Eye (tissue), 1 donor: Measurements from ENCODE around the gene TTLL5.
A peak's percentile ranks its signal among the peaks of the same experiment; 100 is the strongest.

ENCODE experiments used
- DNase-seq: peaks from one replicate; pipeline ENCODE4 v3.0.0-alpha.2; 2015

Gene TTLL5

DNA sequence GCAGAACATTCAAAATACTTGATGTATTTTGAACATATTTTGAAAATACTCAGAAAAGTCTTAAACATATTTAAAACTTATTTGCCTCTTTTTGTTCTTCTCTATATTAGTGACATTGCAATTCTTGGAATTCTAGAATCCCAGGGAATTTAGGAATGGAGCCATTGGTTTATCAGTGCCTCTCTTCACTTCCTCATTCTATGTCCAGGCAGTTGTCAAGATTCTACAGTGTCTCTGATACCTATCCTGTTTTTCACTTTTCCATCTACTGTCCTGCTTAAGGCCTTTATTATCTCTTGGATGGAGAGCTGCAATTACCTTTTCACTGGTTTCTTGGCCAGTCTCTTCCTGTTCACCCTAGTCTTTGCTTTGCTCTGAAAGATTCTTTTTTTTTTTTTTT lies 144.6 kb downstream of the TTLL5 start:
- DNase-seq, result no peak

DNA sequence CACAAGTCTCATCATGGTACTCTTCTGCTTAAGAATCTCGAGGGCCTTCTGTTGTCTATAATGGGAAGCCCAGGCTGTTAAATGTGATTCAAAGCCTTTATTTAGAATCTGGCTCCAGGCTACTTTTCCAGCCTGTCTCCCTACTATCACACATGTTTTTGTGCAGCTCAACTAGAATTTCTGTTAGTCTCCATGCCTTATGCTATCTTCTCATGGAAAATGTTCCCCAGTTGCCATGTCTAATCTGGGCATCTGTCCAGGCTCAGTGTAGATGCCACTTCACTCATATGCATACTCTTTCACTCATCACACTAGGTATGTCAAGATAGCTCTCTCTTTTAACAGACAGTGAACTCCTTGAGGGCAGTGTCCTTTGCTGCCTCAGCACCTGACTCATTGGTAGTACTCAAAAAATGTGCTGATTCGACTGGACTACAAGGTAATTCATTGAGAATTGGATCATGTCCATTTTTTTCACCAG lies 145.3 kb downstream of the TTLL5 start:
- DNase-seq, result no peak

DNA sequence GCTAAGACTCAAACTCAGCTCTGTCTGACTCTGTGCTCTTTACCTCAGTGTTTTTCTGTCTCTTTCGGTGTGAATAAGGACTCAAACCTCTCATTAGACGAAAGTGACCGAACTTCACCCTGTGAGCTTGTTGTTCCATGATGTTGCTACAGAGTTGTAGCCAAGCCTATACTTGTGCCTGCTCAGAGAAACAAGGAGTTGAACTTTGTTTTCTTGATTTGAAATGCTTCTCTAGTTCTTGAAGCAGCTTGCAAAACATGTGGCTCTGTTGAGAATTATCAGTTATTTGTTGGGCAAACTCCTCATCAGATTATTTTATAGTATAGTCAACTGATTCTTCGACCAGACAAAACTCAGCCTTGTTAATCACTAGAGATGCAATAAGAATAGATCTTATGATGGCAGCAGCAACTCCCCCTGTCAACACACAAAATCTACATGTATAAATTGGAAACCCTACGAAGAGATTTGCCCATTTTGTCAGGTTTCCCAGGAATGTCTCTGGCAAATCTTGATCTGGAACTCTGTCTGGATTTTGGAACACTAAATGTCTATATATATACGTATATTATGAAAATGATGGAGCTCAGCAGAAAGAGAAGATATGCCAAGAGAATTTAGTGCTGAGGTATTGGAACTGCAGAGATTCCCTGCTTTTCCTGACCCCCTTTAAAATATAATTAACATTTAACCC lies 146.8 kb downstream of the TTLL5 start:
- no peak for DNase-seq

DNA sequence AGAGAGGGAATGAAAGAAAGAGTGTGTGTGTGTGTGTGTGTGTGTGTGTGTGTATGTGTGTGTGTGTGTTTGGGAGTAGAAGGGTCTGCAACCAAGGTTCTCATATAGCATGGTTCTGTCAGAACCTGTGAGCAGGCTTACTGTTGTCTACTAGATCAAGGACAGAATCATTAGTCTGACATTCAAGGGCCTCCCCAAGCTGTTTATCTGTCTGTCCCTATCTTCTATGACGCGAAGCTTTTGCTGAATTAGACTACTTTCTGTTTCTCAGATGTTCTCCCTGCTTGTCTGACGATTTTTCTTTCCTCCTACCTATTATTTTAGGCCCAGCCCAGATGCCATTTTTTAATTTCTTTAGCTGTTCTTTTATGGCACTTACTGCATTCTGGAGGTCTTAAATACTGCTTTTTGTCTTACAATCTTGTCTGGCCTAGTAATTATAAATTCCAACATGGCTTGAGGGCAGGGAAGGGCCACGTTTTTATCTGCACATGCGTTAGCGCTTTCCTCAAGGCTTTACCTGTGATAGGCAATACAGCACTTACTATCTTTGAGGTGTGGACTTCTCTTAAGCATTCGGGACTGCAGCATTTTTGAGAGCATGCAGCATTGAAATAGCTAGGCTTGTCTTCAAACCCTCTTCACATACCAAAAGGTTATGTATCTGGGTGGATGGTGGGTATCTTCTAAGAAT lies 150.2 kb downstream of the TTLL5 start:
- no peak for DNase-seq

DNA sequence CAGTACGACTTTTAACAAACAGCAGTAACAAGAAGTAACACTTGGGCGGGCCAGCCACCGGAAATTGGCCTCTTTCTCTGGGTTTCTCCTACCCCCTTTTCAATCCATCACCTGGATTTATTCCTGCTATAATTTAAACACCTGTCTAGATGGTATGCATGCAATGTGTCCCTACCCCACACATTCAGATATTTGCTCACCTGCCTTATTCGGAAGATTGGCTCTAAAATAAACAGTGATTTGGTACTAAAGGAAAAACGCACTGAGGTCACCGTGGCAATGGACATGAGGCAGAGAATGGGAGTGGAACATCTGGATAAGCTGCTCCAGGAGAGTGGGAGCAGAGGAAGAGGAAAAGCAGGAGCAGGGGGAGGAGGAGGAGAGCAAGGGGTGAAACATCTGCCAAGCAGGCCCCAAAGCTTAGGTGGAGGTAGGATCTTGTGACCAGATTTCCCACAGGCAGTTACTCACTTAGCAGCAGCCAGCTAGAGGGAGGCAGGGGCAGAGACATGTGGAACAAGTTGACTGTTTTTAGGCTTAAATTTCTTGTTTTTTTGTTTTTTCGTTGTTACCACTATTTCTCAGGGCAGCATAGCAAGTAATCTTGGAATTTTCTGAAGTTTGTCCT lies 150.9 kb downstream of the TTLL5 start:
- no peak for DNase-seq

DNA sequence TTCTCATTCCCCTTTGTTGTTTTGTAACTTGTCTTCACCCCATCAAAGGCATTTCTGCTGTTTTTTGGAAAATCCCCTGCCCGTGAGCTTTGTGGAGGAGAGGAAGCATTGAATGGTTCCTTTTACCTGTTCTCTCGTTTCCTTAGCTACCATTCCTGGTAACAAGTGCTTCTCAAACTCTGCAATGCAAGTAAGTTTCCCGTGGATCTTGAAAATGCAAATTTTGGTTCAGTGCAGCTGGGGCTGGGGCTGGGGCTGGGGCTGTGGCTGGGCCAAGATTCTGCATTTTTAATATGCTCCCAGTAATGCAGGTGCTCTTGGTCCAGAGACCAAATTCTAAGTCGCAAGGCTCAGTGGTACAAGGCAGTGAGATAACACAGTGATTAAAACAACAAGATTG lies 151.6 kb downstream of the TTLL5 start:
- no peak for DNase-seq

DNA sequence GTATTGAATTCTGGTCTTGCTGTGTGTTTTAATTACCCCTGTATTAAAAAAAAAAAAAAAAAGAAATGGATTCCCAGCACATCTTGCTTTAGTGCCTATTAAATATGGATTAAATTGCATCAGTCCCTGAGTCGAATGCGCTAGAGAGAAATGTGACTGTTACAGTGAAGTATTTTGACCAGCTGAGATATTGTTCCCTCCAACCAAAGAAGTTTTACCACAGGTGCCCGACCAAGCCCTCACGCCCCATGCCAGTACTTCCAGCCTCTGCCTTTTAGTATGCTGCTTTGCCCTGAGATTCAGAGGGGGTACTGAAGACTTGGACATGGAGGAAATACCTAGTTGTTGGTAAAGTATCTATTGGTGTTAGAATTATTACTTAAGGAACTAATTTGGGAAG lies 159.7 kb downstream of the TTLL5 start:
- DNase-seq, result no peak

DNA sequence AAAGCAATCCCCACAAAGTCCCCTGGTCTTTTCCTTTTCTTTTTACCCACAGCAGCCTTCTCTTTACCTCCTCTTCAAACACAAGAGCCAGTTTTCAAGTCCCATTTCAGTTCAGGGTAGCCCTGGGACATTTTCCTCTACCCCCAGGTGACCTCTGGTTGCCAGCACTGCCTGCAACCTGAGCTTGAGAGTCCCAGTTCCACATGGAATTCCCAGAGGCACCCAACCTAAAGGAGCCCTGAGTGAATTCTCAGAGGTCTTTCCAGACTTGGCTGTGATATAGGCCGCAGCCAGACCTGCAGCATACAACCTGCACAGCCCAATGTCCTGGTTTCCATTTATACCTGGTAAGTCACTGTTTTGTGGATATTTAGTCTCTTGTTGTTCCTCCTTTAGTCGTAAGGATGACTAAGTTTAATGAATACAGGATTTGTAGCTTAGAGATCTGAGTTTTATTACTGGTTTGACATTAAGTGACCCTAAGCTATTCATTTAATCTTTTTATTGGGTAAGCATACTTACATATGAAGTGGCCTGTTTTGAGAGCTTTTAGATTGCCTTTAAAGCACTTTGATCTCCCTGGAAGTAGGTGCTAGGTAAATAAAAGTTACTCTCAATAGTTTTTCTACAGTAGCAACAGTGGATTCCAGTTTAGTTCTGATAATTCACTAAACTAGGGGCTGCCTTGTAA lies 160.9 kb downstream of the TTLL5 start:
- no peak for DNase-seq

DNA sequence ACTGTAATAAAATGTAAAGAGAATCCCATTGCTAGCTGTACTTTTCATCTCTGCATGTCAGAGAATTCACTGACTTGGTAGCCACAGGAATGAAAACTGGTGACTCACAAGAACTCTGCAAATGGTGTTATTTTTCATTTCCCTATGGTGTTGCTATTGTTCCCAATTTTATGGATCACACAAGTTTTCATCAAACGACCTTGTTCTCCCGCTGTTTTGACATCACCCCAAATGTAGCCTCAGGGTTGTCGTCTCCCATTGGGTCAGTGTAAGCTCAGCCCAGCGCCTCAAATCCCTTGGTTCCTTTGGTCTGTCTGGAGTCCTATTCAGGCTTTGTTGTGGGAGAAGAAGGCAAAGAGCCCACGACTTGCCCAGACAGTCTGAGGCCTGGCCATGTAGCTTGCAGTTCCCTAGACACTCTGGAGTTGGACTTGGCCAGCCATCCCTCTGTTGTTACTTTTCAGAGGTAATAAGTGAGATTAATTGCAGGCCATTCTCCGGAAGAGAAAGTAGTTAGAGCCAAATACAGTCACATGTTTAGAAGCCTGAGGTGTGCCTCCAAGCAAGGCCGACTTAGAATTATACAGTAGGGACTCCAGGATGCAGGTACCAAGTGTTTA lies 161.6 kb downstream of the TTLL5 start:
- no peak for DNase-seq

DNA sequence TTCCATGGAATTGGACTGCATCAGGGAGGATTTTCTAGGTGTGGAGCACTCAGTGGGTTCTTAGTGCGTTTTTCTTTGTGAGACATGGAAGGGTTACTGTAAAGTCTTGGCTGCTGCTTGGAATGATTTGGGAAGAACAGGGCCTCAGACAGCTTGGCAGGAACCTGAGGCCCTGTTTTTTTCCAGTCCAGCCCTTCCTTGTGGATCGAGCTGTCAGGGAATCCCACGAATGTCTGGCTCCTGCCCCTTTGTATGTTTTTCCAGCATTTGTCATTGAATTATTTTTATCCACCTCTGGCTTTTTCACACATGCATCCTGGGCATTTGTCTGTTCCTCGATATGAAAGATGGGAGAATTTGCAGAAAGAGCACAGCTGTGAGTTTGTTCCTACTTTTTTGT lies 162.3 kb downstream of the TTLL5 start:
- no peak for DNase-seq

DNA sequence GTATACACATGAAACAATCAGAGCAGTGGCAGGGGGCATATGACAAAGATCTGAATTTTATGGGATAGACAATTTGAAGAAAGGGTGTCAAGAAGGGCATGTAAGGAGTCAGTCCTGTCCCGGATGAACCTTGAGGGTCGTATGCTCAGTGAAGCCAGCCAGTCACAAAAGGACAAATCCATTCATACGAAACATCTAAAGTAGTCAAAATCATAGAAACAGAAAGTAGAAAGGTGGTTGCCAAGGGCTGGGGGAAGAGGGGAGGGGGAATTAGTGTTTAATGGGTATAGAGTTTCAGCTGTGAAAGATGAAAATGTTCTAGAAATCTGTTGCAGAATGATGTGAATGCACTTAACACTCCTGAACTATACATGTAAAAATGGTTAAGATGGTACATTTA lies 163.3 kb downstream of the TTLL5 start:
- no peak for DNase-seq

DNA sequence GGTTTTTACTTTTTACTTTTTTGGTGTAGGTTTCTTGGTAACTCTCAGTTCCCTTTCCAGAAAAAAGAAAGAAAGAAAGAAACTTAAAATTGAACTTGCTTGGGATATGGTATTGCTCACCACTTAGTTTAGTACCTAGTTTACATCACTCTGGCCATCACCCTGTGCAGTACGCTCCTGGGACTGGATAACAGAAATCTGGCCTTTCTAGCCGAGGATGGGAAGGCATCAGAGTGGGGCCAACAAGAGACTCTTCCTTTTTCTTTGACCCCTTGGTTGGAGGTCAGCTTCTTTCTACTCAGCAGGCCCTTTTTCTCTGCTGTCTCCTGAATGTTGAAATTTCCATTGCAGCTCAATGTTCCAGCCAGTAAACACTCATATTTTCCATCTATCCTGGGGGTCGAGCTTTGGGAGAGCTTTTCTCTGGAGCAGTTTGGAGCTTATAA lies 164.1 kb downstream of the TTLL5 start:
- no peak for DNase-seq

DNA sequence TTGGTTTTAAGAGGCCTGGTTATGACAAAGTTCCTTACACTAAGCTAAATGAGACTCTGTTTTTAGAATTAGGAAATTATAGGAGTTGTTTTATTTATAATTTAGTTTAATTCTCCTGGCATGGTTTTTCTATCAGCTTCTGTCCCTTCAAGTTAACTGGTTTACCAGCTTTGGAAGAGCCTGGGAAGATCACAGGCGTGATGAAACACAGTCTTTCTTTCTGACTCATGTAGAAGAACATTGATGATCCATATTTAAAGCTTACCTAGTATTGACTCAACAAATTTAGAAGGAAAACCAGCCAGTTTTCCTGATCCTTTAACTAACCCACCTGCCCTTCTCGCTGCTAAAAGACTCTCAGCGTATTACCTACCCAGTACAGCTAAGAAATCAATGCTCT lies 165.6 kb downstream of the TTLL5 start:
- DNase-seq, result no peak

DNA sequence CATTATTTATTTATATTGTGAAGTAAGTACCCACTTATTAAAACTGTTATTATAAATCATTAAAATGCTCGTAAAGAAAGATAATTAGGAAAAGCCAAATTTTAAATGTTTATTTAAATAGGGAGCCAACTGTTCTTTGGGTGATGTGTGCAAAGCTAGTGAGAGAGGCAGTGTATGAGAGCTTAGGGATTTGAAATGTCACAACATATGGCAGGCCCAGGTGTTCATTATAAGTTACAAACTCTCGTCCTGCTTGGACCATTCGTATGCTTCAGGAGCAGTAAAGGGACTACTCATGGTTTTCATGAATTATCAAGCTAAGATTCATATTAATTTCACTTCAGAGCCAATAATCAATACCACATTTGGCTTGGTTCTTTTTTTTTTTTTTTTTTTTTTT lies 166.3 kb downstream of the TTLL5 start:
- DNase-seq, result no peak

DNA sequence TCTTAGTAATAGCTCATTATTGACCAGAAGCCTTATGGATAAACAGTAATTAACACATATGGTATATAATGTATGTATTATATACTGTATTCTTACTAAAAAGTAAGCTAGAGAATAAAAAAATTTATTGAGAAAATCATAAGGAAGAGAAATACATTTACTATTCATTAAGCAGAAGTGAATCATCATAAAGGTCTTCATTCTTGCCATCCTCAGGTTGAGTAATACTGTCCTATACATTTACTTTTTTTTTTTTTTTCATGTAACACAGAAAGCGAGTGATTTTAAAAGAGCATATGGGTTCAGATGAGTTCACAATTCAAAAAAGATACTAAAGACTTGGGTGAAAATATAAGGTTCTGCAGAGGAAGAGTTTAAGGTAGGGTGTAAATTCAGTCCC lies 168.3 kb downstream of the TTLL5 start:
- no peak for DNase-seq

DNA sequence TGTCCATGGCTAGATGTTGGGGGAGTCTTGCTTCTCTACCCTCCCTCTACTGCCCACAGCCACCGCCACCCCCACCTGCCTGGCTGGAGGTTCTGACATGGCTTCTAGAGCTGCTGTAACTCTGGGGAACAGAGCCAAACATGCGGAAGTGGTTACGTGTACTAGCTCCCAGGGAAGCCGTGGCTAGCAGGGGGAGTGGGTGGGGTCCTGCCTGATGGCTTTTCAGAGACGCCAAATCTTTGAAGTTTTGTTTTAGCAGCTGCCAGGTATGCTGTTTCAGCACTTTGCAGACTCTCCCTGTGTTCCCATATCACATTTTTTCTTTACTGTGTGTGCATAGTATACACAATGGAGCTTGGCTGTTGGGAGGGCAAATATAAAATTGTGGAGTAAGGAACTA lies 170.4 kb downstream of the TTLL5 start:
- peak; percentile 70 for DNase-seq

DNA sequence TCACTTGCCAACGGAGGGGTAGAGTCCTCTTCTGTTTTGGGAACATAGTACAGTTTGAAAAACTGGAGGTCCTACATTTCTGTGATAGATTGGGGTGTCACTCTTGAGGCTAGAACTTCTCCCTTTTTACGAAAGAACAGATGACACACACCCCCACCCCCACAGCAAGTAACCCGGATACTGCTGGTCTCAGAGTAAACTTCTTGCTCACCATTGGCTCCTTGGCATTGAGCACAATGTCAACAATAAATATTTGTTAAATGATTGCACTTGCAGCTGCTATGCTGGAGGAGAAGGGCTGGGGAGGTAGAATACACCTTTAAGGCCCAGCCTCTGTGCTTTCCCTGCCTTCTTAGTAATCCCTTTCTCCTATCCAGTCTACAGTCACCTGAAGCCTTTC lies 170.9 kb downstream of the TTLL5 start:
- DNase-seq, result no peak

DNA sequence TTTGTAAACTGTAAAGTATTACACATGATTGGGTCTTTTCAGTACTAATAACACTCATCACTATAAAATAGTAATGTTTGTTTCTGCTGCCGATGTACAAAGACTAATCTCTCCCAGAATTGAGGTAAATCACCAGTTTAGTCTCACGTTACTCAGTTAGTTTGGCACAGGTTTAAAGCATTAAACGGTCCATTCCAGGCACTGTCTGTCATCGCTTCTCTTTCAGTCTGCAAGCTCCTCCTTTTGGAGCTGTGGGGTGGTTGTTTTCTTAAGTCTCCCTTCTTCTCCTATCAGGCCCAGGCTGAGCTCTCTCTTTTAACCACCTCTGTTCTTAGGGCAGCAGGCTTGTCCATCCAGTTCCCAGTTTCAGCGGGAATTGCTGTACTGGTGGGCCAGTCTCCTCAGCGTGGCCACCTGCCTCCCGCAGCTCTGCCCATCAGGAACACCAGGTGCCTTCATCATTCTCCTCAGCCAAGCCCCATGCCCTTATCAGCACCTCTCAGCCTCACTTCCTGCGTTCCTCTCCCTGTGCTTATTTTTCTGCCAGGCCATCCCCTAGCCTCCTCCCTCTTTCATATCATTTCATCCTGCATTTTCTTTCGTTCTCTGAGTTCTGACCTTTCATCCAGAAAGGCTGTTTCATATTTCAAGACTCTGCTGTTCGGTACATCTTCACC lies 171.7 kb downstream of the TTLL5 start:
- DNase-seq, result peak; percentile 20

DNA sequence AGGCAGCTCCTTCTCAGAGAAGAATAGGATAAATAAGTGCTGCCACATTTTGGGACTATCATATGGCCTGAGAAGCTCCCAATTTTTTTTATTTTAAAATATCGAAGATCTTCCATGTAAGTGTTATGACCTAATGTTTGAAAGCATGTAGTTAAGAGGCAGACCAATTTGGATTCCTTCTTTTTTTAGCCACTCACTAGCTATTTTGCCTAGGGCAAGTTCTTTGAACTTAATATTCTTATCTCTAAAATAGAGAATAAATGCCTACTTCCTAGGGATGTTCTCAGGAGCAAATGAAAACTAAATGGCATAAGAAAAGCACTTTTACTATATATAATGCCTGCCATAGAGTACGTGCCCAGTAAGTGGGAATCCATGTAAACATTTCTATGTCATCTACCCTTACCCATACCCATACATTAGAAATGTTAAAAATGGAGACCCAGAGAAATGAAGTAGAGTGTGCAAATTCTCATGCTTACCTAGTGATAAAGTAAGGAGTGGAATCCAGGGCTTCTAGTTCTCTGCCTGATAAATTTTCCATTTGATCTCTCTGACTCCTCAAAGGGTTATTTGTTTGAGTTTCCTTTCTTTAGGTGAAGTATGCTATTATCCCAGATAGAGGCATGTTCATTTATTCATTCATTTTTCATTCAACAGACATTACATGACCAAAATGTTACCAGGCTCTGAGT lies 172.4 kb downstream of the TTLL5 start:
- DNase-seq, result no peak

DNA sequence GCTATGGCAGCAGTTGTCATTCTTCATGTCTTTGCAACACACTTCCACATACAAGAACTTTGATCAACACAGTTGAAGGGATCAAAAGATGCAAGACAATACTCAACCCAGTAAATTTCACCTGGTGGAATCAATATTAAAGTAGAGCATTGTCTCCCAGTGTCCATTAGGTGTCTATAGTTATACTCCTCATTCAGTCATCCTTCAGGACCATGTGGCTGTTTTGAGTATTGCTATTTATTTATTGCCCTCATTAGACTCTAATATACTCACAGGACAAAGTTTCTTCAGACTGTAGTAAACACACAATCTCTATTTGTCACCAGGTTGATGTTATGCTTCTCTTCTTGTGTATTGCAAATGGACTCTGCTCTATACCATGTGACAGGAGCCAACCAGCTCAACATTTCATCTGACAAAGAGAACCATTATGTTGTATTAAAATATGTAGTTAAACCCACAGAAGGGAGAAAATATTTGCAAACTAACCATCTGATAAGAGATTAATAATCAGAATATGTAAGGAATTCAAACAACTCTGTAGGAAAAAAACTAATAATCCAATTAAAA lies 174.2 kb downstream of the TTLL5 start:
- DNase-seq, result no peak

DNA sequence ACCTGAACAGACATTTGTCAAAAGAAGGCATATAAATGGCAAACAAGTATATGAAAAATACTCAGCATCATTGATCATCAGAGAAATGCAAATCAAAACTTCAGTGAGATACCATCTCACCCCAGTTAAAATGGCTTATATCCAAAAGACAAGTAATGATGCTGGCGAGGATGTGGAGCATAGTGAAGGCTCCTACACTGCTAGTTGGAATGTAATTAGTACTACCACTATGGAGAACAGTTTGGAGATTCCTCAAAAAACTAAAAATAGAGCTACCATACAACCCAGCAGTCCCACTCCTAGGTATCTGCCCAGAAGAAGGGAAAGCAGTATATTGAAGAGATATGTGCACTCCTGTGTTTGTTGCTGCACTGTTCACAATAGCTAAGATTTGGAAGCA lies 174.7 kb downstream of the TTLL5 start:
- no peak for DNase-seq
